Smooth muscle cell (in vitro differentiated cells): ENCODE results near the gene GHR. TPM values are rescaled to one million over a fixed set of nuclear protein-coding genes. Genes with fewer than 3 reads are reported as not detected.

Source experiments
- DNase-seq: peaks from one replicate; lab custom pipeline; 2025; ENCODE audit not compliant: unreplicated experiment; lab: John Stamatoyannopoulos, UW
- H2AFZ ChIP-seq: fragments of 200-600 bp; sonication (generic); 2 replicates; pipeline ENCODE4 v1.6.0; 2016; ENCODE audit warnings: antibody characterized with exemption, low read depth, mild to moderate bottlenecking
- H3F3A ChIP-seq: fragments of 200-600 bp; sonication (generic); 2 replicates; pipeline ENCODE4 v1.6.0; 2017; ENCODE audit warnings: antibody characterized with exemption, low read depth
- H3K27ac ChIP-seq: fragments of 200-600 bp; sonication (generic); 2 replicates; pipeline ENCODE4 v1.5.1; 2016; ENCODE audit warnings: low read depth, mild to moderate bottlenecking
- H3K27me3 ChIP-seq: fragments of 200-600 bp; sonication (generic); 2 replicates; pipeline ENCODE4 v1.6.1; 2016; ENCODE audit warnings: low read depth, mild to moderate bottlenecking
- H3K36me3 ChIP-seq: fragments of 200-600 bp; sonication (generic); 2 replicates; pipeline ENCODE4 v1.5.1; 2016; ENCODE audit warnings: low read depth
- H3K4me1 ChIP-seq: fragments of 200-600 bp; sonication (generic); 2 replicates; pipeline ENCODE4 v1.5.1; 2016; ENCODE audit warnings: low read depth
- H3K4me2 ChIP-seq: fragments of 200-600 bp; sonication (generic); 2 replicates; pipeline ENCODE4 v1.6.0; 2016; ENCODE audit warnings: mild to moderate bottlenecking
- H3K4me3 ChIP-seq: fragments of 200-600 bp; sonication (generic); 2 replicates; pipeline ENCODE4 v1.5.1; 2016; ENCODE audit warnings: mild to moderate bottlenecking
- H3K79me2 ChIP-seq: fragments of 200-600 bp; sonication (generic); 2 replicates; pipeline ENCODE4 v1.6.0; 2016; ENCODE audit warnings: low read depth, mild to moderate bottlenecking
- H3K9ac ChIP-seq: fragments of 200-600 bp; sonication (generic); 2 replicates; pipeline ENCODE4 v1.6.0; 2016; ENCODE audit warnings: low read depth
- H3K9me3 ChIP-seq: fragments of 200-600 bp; sonication (generic); replicated peaks from 2 replicates; pipeline ENCODE4 v1.5.1; 2016; ENCODE audit warnings: low read depth
- H4K20me1 ChIP-seq: fragments of 200-600 bp; sonication (generic); 2 replicates; pipeline ENCODE4 v1.6.0; 2016; ENCODE audit warnings: low read depth
- WGBS: methylation state at CpG from one replicate; pipeline ENCODE4 v1.1.7; 2016; ENCODE audit warnings: low lambda C conversion rate; 5-methylcytosine and 5-hydroxymethylcytosine counted together
- polyA plus RNA-seq: library from polyadenylated mRNA; unstranded; fragments of >200 nt; fragmentation: Nextera tagmentation; extraction: Ambion mirVana; gene quantifications from 2 replicates; pipeline ENCODE4 v1.2.1, GENCODE V29; 2016
- total RNA-seq: library from RNA; depleted of rRNA; stranded (reverse); fragments of >200 nt; gene quantifications from 2 replicates; pipeline ENCODE4 v1.2.3, GENCODE V29; 2014
- TF ChIP-seq, protein P1 (sequence below): fragments of 200-600 bp; sonication (generic); IDR thresholded peaks from 2 replicates; pipeline ENCODE4 v1.5.1; 2017; ENCODE audit warnings: borderline replicate concordance, mild to moderate bottlenecking, antibody characterized with exemption; ENCODE audit not compliant: insufficient read depth, poor library complexity, severe bottlenecking

The GHR gene
- total and polyA plus RNA-seq, 2 experiments from 2014 or later, result 2.1 to 4.3 TPM

DNA sequence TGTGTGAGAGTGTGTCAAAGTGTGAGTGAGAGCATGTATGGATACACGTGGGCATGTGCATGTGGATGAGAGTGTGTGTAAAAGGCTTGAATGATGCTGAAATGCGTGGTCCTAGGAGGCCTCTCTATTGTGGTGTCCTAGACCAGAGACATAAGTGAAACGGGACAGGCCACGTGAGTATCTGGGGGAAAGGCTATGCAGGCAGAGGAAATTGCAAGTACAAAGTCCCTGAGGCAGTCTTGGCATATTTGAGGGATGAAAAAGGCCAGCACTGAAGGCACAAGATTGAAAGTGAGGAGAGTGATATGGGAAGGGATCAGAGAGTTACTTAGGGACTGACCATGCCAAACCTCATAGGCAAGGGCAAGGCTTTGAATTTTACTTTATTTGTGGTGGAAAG is 266.2 kb downstream of the GHR start:
- no peaks in the 10 kb centered on the region for H3K79me2 ChIP-seq
- H3K4me3 ChIP-seq, result no peak overlapping the region
- no peaks in the 10 kb centered on the region for H3K9me3 ChIP-seq
- H3K9ac ChIP-seq, result no peak overlapping the region
- 56% methylated on average over 4 of the region's 4 CpGs for WGBS
- no peaks in the 10 kb centered on the region for H4K20me1 ChIP-seq
- TF ChIP-seq, protein P1, sequence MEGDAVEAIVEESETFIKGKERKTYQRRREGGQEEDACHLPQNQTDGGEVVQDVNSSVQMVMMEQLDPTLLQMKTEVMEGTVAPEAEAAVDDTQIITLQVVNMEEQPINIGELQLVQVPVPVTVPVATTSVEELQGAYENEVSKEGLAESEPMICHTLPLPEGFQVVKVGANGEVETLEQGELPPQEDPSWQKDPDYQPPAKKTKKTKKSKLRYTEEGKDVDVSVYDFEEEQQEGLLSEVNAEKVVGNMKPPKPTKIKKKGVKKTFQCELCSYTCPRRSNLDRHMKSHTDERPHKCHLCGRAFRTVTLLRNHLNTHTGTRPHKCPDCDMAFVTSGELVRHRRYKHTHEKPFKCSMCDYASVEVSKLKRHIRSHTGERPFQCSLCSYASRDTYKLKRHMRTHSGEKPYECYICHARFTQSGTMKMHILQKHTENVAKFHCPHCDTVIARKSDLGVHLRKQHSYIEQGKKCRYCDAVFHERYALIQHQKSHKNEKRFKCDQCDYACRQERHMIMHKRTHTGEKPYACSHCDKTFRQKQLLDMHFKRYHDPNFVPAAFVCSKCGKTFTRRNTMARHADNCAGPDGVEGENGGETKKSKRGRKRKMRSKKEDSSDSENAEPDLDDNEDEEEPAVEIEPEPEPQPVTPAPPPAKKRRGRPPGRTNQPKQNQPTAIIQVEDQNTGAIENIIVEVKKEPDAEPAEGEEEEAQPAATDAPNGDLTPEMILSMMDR, result no peak
- H3K27ac ChIP-seq, result no peak overlapping the region
- H3K27me3 ChIP-seq, result no peaks in the 10 kb centered on the region
- no peaks in the 10 kb centered on the region for H3K36me3 ChIP-seq
- no peak for DNase-seq
- H3K4me1 ChIP-seq, result no peaks in the 10 kb centered on the region
- no peaks in the 10 kb centered on the region for H3F3A ChIP-seq
- no peak overlapping the region for H2AFZ ChIP-seq
- H3K4me2 ChIP-seq, result no peak overlapping the region

DNA sequence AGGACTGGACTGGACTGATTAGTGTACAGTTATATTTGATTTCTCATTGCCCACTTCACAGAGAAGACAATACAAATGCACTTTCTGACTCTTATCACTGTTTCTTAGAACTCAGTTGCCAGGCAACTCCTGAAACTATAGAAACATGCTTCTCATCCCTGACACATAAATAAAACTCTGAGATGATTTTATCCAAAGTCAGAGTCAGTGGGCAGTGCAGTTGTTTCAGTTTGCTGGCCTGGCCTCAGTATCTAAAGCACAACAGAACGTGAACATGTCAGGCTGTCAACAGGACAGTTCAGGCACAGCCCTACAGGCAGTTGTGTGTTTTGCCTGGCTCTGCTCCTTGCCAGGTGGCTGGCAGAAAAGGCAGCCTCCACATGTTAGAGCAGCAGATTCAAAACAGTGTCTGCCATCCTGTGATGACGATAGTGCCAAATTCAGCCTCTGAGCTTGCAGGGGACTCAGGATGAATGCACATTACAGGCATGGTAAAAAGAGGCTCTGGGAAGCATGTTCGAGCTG is 268.2 kb downstream of the GHR start:
- no peaks in the 10 kb centered on the region for H4K20me1 ChIP-seq
- H3K4me2 ChIP-seq, result no peak overlapping the region
- TF ChIP-seq, protein P1, result no peak
- no peak overlapping the region for H3K9ac ChIP-seq
- H3K79me2 ChIP-seq, result no peaks in the 10 kb centered on the region
- no peak overlapping the region for H3K4me3 ChIP-seq
- no peak overlapping the region for H2AFZ ChIP-seq
- no peaks in the 10 kb centered on the region for H3F3A ChIP-seq
- DNase-seq, result no peak
- 65% methylated on average over 3 of the region's 3 CpGs for WGBS
- H3K36me3 ChIP-seq, result no peaks in the 10 kb centered on the region
- H3K27ac ChIP-seq, result no peak overlapping the region
- H3K9me3 ChIP-seq, result no peaks in the 10 kb centered on the region
- no peaks in the 10 kb centered on the region for H3K27me3 ChIP-seq
- H3K4me1 ChIP-seq, result no peaks in the 10 kb centered on the region

DNA sequence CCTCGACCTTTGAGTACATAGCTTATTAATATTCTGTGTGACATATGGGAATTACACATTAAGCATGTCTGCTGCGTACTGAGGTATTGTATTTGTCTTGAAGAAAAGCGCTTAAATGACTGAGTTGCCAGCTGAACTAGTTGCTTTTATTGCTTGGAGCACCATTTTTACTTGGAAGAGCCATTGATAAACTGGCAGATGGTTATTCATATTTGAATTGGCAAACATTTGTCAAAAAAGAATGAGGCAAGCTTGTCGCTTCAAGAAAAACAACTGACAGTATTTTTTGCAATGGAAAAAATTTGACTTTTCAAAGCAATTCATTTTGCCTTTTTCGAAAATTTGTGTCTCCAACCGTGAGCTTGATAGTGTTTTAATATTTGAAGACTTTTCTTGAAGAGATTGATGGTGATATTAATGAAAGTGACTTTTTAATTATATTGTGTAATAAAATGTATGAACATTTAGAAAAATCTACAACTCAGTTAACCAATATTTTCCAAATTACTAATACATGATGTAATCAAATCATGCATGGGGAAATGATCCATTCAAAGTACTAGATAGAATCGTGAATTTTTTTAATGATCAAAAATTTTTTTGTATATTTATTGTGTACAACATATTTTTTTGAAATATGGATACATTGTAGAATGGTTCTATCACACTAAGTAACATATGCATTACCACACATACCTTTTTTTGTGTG is 278.3 kb downstream of the GHR start:
- no peaks in the 10 kb centered on the region for H3K4me1 ChIP-seq
- no peak overlapping the region for H2AFZ ChIP-seq
- H3K9ac ChIP-seq, result no peak overlapping the region
- TF ChIP-seq, protein P1, result no peak
- no peaks in the 10 kb centered on the region for H3K79me2 ChIP-seq
- H3K27ac ChIP-seq, result no peak overlapping the region
- H3K4me2 ChIP-seq, result no peak overlapping the region
- peaks cover 13% of the 10 kb centered on the region for H3K9me3 ChIP-seq
- 90% methylated on average over 7 of the region's 7 CpGs for WGBS
- no peak for DNase-seq
- H4K20me1 ChIP-seq, result no peaks in the 10 kb centered on the region
- H3F3A ChIP-seq, result no peaks in the 10 kb centered on the region
- no peaks in the 10 kb centered on the region for H3K27me3 ChIP-seq
- no peaks in the 10 kb centered on the region for H3K36me3 ChIP-seq
- H3K4me3 ChIP-seq, result no peak overlapping the region

DNA sequence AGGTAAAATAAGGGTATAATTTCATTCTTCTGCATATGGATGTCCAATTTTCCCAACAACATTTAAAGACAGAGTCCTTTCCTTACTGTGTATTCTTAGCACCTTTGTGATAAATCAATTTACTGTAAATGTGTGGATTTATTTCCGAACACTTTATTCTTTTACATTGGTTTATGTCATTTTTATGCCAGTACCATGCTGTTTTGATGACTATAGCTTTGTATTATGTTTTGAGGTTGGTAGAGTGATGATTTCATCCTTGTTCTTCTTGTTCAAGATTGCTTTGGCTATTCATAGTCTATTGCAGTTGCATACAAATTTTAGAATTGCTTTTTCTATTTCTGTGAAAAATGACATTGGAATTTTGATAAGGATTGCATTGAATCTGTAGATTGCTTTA is 280.0 kb downstream of the GHR start:
- WGBS, result 49% methylated on average over 1 of the region's 1 CpG
- Histone ChIP-seq H3K27me3 (no peaks in the 10 kb centered on the region), H3K9ac (no peak overlapping the region), H3K4me3 (no peak overlapping the region), H3K27ac (no peak overlapping the region), H3K79me2 (no peaks in the 10 kb centered on the region), H4K20me1 (no peaks in the 10 kb centered on the region), H3K4me2 (no peak overlapping the region), H3K9me3 (peaks cover 14% of the 10 kb centered on the region), H3F3A (no peaks in the 10 kb centered on the region), H3K36me3 (no peaks in the 10 kb centered on the region), H3K4me1 (no peaks in the 10 kb centered on the region), H2AFZ (no peak overlapping the region)
- no peak for DNase-seq
- TF ChIP-seq, protein P1, result no peak
